Keratinocyte (primary cell): ENCODE results near the gene AOPEP. TPM values are rescaled to one million over a fixed set of nuclear protein-coding genes. Genes with fewer than 3 reads are reported as not detected.
"Not testable (repeated sequence)": the region's sequence is repeated elsewhere in the genome, so short reads cannot be mapped to it uniquely, and the experiment has no call there.

Experiments
- DNase-seq: peaks from one replicate; pipeline ENCODE4 v3.0.0-alpha.2; 2011; ENCODE audit warnings: low read depth, missing footprints, low spot score
- FAIRE-seq: peaks from 2 replicates; lab custom pipeline; 2011; peaks lifted over from hg19 to GRCh38; lab: Jason Lieb, UNC
- H2AFZ ChIP-seq: 2 replicates; pipeline ENCODE4 v1.6.0; 2012; ENCODE audit warnings: low read length, control low read depth, inconsistent platforms; ENCODE audit not compliant: control insufficient read depth
- H3K27ac ChIP-seq: 2 replicates; pipeline ENCODE4 v1.5.1; 2011; ENCODE audit warnings: low read length; ENCODE audit not compliant: control insufficient read depth, insufficient read depth
- H3K27me3 ChIP-seq: 3 replicates; pipeline ENCODE4 v1.6.0; 2011; ENCODE audit warnings: low read length; ENCODE audit not compliant: control insufficient read depth, insufficient read depth; ENCODE audit errors: extremely low read depth
- H3K36me3 ChIP-seq, 2 experiments: 2 replicates in 1 of 2; 3 replicates in 1 of 2; pipeline ENCODE4 v1.5.1; 2011; ENCODE audit warnings: low read length in 2 of 2, mild to moderate bottlenecking in 1 of 2; ENCODE audit not compliant: control insufficient read depth in 2 of 2, insufficient read depth in 2 of 2; ENCODE audit errors: extremely low read depth in 1 of 2
- H3K4me1 ChIP-seq: 3 replicates; pipeline ENCODE4 v1.5.1; 2011; ENCODE audit warnings: low read length; ENCODE audit not compliant: control insufficient read depth, insufficient read depth; ENCODE audit errors: extremely low read depth
- H3K4me2 ChIP-seq: 3 replicates; pipeline ENCODE4 v1.6.0; 2011; ENCODE audit warnings: low read depth, low read length; ENCODE audit not compliant: control insufficient read depth, insufficient read depth; ENCODE audit errors: extremely low read depth
- H3K4me3 ChIP-seq, 3 experiments: fragments of 200-600 bp in 1 of 3; sonication (generic) in 1 of 3; 2 replicates in 2 of 3; 3 replicates in 1 of 3; pipeline ENCODE4 v1.5.1; 2011 to 2016; ENCODE audit warnings: low read length in 3 of 3, mild to moderate bottlenecking in 3 of 3, control low read depth in 2 of 3, inconsistent platforms in 1 of 3, low read depth in 1 of 3, mixed read lengths in 1 of 3, mixed run types in 1 of 3, moderate library complexity in 1 of 3; ENCODE audit not compliant: control insufficient read depth in 2 of 3, insufficient read depth in 2 of 3; ENCODE audit errors: extremely low read depth in 1 of 3
- H3K79me2 ChIP-seq: 2 replicates; pipeline ENCODE4 v1.6.0; 2012; ENCODE audit warnings: low read length; ENCODE audit not compliant: control insufficient read depth, insufficient read depth
- H3K9ac ChIP-seq: 3 replicates; pipeline ENCODE4 v1.6.0; 2011; ENCODE audit warnings: low read length; ENCODE audit not compliant: control insufficient read depth, insufficient read depth; ENCODE audit errors: extremely low read depth
- H3K9me1 ChIP-seq: 3 replicates; pipeline ENCODE4 v1.6.0; 2011; ENCODE audit warnings: low read length; ENCODE audit not compliant: control insufficient read depth, insufficient read depth; ENCODE audit errors: extremely low read depth
- H3K9me3 ChIP-seq: 2 replicates; pipeline ENCODE4 v1.5.1; 2012; ENCODE audit warnings: low read depth, low read length; ENCODE audit not compliant: control insufficient read depth
- H4K20me1 ChIP-seq: 3 replicates; pipeline ENCODE4 v1.6.0; 2011; ENCODE audit warnings: low read length; ENCODE audit not compliant: control insufficient read depth, insufficient read depth; ENCODE audit errors: extremely low read depth
- CTCF ChIP-seq, 3 experiments: IDR thresholded peaks in 1 of 3; conservative IDR thresholded peaks in 1 of 3; optimal IDR thresholded peaks in 1 of 3; 2 replicates in 2 of 3; 3 replicates in 1 of 3; pipeline versions ENCODE3 to v1.5.1; 2011; ENCODE audit warnings: low read length in 3 of 3, mild to moderate bottlenecking in 3 of 3, moderate library complexity in 2 of 3, control low read depth in 1 of 3, inconsistent platforms in 1 of 3; ENCODE audit not compliant: insufficient read depth in 2 of 3; ENCODE audit errors: extremely low read depth in 1 of 3
- EZH2 ChIP-seq: IDR thresholded peaks from one replicate; pipeline ENCODE4 v1.6.1; 2012; ENCODE audit warnings: inconsistent platforms, mild to moderate bottlenecking, low read length, moderate library complexity
- dilution Hi-C: fragments of 300-500 bp; cut with MboI; formaldehyde crosslinking; loops from one replicate; pipeline ENCODE4 v1.7.0; 2020; ENCODE audit warnings: low sequenced_read_pairs; ENCODE audit not compliant: extremely low pct_ligation_motif_present
- polyA plus RNA-seq, 5 experiments: library from polyadenylated mRNA; depleted of rRNA in 3 of 5; stranded (reverse) in 3 of 5; stranded (forward) in 1 of 5; unstranded in 1 of 5; fragments of >200 nt; gene quantifications; 1 replicate in 1 of 5; 2 replicates in 3 of 5; 3 replicates in 1 of 5; pipeline versions ENCODE4 v1.2.1 to v1.2.3, GENCODE V29; 2011 to 2012; ENCODE audit warnings: missing spikeins in 2 of 5, low read depth in 1 of 5, low replicate concordance in 1 of 5

The AOPEP gene
- polyA plus RNA-seq, 1 donor (not counting 4 experiments of a cell fraction or from before 2014, with no cell fraction given) = 27.0 TPM

GRCh38 chr9:94829380-94830070 lies 103.0 kb downstream of the AOPEP start:
- Histone ChIP-seq H3K4me1 (no peaks in the 10 kb centered on the region), H2AFZ (no peak overlapping the region), H3K36me3 (peaks cover 3 to 5% of the 10 kb centered on the region in 2 experiments), H4K20me1 (no peaks in the 10 kb centered on the region), H3K9ac (no peak overlapping the region), H3K27me3 (no peaks in the 10 kb centered on the region), H3K9me1 (no peaks in the 10 kb centered on the region), H3K79me2 (no peaks in the 10 kb centered on the region), H3K4me2 (no peak overlapping the region), H3K27ac (no peak overlapping the region), H3K4me3 (no peak overlapping the region), H3K9me3 (no peaks in the 10 kb centered on the region)
- FAIRE-seq (no peak), DNase-seq (no peak)
- dilution Hi-C loops = no loop called here
- TF ChIP-seq EZH2 (no peak), CTCF (optimal IDR thresholded peaks at IDR 0.05 in 1 of 3, IDR thresholded peaks at IDR 0.05 in 1 of 3, conservative IDR thresholded peaks at IDR 0.05 in 1 of 3; ENCODE audit: extremely low read depth in 1 of 3, insufficient read depth in 2 of 3, low read length in 3 of 3) (no peak)

GRCh38 chr9:94830071-94830604 lies 103.6 kb downstream of the AOPEP start:
- H3K36me3 ChIP-seq, H3K9me1 ChIP-seq, FAIRE-seq, dilution Hi-C loops, H3K4me3 ChIP-seq, H2AFZ ChIP-seq, DNase-seq, H3K79me2 ChIP-seq, H3K9ac ChIP-seq, H3K4me1 ChIP-seq, H3K9me3 ChIP-seq, H3K27ac ChIP-seq, H4K20me1 ChIP-seq, H3K27me3 ChIP-seq, H3K4me2 ChIP-seq: not testable (repeated sequence)
